GM12878 (cell line): Measurements from ENCODE around the gene CMTM4. TPM values are rescaled to one million over a fixed set of nuclear protein-coding genes. Genes with fewer than 3 reads are reported as not detected.
A peak's percentile ranks its signal among the peaks of the same experiment; 100 is the strongest.

Experiments
- CHD1 ChIP-seq: IDR thresholded peaks from 2 replicates; pipeline ENCODE4 v1.6.1; 2012; ENCODE audit warnings: low read depth, low read length, improper control_type of control experiment
- CHD2 ChIP-seq: IDR thresholded peaks from 2 replicates; pipeline ENCODE4 v1.6.1; 2011; ENCODE audit warnings: low read depth, low read length, improper control_type of control experiment, borderline replicate concordance
- EED ChIP-seq: sonication (generic); IDR thresholded peaks from 2 replicates; pipeline ENCODE4 v1.6.1; 2016; ENCODE audit warnings: antibody characterized with exemption, low read depth
- LARP7 ChIP-seq: fragments of 450-650 bp; IDR thresholded peaks from 2 replicates; pipeline ENCODE4 v1.6.1; 2017; ENCODE audit warnings: mild to moderate bottlenecking
- NR2C1 ChIP-seq: fragments of 450-650 bp; IDR thresholded peaks from 2 replicates; pipeline ENCODE4 v1.6.1; 2017; ENCODE audit warnings: antibody characterized with exemption, mild to moderate bottlenecking, moderate library complexity
- PAX8 ChIP-seq: fragments of 450-650 bp; IDR thresholded peaks from 2 replicates; pipeline ENCODE4 v1.6.1; 2017; ENCODE audit warnings: mild to moderate bottlenecking, moderate library complexity
- POLR2A ChIP-seq: IDR thresholded peaks from 2 replicates; pipeline ENCODE4 v1.6.1; 2011; ENCODE audit warnings: low read depth, mild to moderate bottlenecking, low read length
- POLR2AphosphoS2 ChIP-seq: IDR thresholded peaks from 2 replicates; pipeline ENCODE4 v1.6.1; 2011; ENCODE audit warnings: low read depth, mild to moderate bottlenecking, low read length, improper control_type of control experiment, moderate library complexity
- RAD21 ChIP-seq: IDR thresholded peaks from 2 replicates; pipeline ENCODE4 v1.6.1; 2011; ENCODE audit warnings: mild to moderate bottlenecking, low read depth, low read length, moderate library complexity; ENCODE audit not compliant: insufficient read depth
- SMARCA5 ChIP-seq: fragments of 450-650 bp; IDR thresholded peaks from 2 replicates; pipeline ENCODE4 v1.6.1; 2017; ENCODE audit warnings: mild to moderate bottlenecking
- TBL1XR1 ChIP-seq: IDR thresholded peaks from 2 replicates; pipeline ENCODE4 v1.6.1; 2012; ENCODE audit warnings: low read depth, low read length, improper control_type of control experiment
- TCF7 ChIP-seq: IDR thresholded peaks from 2 replicates; pipeline ENCODE4 v1.6.1; 2014; ENCODE audit warnings: antibody characterized with exemption, borderline replicate concordance
- WRNIP1 ChIP-seq: IDR thresholded peaks from 2 replicates; pipeline ENCODE4 v1.6.1; 2011; ENCODE audit warnings: low read depth, low read length, improper control_type of control experiment, borderline replicate concordance
- ZNF207 ChIP-seq: fragments of 450-650 bp; IDR thresholded peaks from 2 replicates; pipeline ENCODE4 v1.6.1; 2014; ENCODE audit warnings: antibody characterized with exemption, mild to moderate bottlenecking, borderline replicate concordance
- ZNF217 ChIP-seq: fragments of 450-650 bp; IDR thresholded peaks from 2 replicates; pipeline ENCODE4 v1.6.1; 2017; ENCODE audit warnings: antibody characterized with exemption, mild to moderate bottlenecking
- polyA plus RNA-seq, 11 experiments: library from polyadenylated mRNA; depleted of rRNA in 4 of 11; unstranded in 6 of 11; stranded (reverse) in 5 of 11; fragments of >200 nt; fragmentation: Nextera tagmentation in 4 of 11; fragmentation: Illumina TruSeq in 1 of 11; extraction: Ambion mirVana in 4 of 11; extraction: Trizol in 1 of 11; gene quantifications; 1 replicate in 1 of 11; 2 replicates in 10 of 11; pipeline versions ENCODE4 v1.2.1 to v1.2.3, GENCODE V29; 2011 to 2016; ENCODE audit warnings: inconsistent platforms in 2 of 11, missing spikeins in 2 of 11, low read depth in 1 of 11
- total RNA-seq, 4 experiments: library from RNA; depleted of rRNA in 3 of 4; stranded (reverse); fragments of >200 nt in 3 of 4; fragmentation: Illumina TruSeq in 1 of 4; extraction: Trizol in 1 of 4; gene quantifications; 2 replicates each; pipeline versions ENCODE4 v1.2.1 to v1.2.3, GENCODE V29; 2013 to 2021
- TF ChIP-seq, protein P1 (sequence below): fragments of 450-650 bp; IDR thresholded peaks from 2 replicates; pipeline ENCODE4 v1.6.1; 2017; ENCODE audit warnings: low read depth, mild to moderate bottlenecking, moderate library complexity

CMTM4 gene
- total and polyA plus RNA-seq, 10 of the 15 experiments (the other 5 are each of a cell fraction or from before 2014, with no cell fraction given), result 0.02 to 0.43 (median 0.15) TPM; not detected in 2

DNA sequence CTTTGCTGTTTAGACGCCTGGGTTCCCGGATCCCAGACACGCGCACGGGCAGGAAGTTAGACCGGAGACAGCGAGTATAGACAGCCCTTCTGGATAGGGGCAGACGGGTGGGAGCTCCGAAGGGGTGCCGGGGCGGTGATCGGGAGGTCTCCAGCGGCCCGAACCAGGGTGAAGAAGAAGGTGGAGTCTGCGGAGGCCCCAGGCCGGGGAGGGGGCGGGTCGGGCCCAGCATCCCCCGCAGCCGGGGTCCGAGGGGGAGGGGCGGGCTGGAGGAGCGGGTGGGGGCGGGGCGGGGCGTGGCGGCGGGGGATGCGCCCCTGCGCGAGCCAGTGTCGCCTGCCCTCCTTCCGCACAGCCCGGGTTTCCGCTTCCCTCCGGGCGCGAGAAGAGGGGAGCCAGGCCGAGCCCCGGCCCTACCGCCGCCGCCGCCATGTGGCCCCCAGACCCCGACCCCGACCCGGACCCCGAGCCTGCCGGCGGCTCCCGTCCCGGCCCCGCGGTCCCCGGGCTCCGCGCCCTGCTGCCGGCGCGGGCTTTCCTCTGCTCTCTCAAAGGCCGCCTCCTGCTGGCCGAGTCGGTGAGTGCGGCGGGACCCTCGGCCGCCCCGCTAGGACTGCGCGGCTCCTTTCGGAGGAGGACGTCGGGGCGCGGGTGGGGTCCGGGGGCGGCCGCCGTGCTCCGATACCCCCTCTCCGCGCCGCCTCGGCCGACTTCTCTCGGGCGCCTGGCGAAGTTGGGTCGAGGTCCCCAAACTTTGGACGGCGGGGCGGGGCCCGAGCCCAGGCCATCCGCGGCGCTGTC, 92.0 kb downstream of the CMTM4 start, which contains the start of gene CMTM3 (continued):
- TF ChIP-seq LARP7 (peak; percentile 55; the same call in 1 of the 2 replicates), POLR2AphosphoS2 (no peak), NR2C1 (no peak), SMARCA5 (peak; percentile 70), CHD2 (no peak), ZNF207 (no peak), WRNIP1 (no peak), POLR2A (peak; percentile 59; the same call in 1 of the 2 replicates), PAX8 (no peak), EED (no peak), TCF7 (no peak), ZNF217 (no peak), CHD1 (no peak), TBL1XR1 (no peak), RAD21 (peak; percentile 57)
- TF ChIP-seq, protein P1, sequence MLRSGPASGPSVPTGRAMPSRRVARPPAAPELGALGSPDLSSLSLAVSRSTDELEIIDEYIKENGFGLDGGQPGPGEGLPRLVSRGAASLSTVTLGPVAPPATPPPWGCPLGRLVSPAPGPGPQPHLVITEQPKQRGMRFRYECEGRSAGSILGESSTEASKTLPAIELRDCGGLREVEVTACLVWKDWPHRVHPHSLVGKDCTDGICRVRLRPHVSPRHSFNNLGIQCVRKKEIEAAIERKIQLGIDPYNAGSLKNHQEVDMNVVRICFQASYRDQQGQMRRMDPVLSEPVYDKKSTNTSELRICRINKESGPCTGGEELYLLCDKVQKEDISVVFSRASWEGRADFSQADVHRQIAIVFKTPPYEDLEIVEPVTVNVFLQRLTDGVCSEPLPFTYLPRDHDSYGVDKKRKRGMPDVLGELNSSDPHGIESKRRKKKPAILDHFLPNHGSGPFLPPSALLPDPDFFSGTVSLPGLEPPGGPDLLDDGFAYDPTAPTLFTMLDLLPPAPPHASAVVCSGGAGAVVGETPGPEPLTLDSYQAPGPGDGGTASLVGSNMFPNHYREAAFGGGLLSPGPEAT, result no peak
